ENCODE results near the gene PRKAR2B.

The PRKAR2B gene

DNA sequence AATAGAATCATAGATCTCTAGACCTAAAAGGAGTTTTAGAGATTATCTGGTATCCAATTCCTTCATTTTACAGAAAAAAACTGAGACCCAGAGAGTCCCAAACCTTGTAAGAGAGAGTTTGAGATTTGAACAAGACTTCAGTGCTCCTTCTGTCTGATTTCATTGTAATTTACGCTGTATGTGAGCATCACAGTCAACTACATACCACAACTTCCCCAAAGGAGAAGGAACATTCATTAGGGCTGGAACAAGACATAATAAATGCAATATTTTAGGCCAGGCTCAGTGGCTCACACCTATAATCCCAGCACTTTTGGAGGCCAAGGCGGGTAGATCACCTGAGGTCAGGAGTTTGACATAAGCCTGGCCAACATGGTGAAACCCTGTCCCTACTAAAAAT, 17.3 kb upstream of the PRKAR2B start:
- TF ChIP-seq, protein P1, sequence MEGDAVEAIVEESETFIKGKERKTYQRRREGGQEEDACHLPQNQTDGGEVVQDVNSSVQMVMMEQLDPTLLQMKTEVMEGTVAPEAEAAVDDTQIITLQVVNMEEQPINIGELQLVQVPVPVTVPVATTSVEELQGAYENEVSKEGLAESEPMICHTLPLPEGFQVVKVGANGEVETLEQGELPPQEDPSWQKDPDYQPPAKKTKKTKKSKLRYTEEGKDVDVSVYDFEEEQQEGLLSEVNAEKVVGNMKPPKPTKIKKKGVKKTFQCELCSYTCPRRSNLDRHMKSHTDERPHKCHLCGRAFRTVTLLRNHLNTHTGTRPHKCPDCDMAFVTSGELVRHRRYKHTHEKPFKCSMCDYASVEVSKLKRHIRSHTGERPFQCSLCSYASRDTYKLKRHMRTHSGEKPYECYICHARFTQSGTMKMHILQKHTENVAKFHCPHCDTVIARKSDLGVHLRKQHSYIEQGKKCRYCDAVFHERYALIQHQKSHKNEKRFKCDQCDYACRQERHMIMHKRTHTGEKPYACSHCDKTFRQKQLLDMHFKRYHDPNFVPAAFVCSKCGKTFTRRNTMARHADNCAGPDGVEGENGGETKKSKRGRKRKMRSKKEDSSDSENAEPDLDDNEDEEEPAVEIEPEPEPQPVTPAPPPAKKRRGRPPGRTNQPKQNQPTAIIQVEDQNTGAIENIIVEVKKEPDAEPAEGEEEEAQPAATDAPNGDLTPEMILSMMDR (IDR thresholded peaks at IDR 0.05; ENCODE audit: low read depth, low read length): no peak
- H3K4me3 ChIP-seq (ENCODE audit: low read depth, low read length): no peak overlapping the region

DNA sequence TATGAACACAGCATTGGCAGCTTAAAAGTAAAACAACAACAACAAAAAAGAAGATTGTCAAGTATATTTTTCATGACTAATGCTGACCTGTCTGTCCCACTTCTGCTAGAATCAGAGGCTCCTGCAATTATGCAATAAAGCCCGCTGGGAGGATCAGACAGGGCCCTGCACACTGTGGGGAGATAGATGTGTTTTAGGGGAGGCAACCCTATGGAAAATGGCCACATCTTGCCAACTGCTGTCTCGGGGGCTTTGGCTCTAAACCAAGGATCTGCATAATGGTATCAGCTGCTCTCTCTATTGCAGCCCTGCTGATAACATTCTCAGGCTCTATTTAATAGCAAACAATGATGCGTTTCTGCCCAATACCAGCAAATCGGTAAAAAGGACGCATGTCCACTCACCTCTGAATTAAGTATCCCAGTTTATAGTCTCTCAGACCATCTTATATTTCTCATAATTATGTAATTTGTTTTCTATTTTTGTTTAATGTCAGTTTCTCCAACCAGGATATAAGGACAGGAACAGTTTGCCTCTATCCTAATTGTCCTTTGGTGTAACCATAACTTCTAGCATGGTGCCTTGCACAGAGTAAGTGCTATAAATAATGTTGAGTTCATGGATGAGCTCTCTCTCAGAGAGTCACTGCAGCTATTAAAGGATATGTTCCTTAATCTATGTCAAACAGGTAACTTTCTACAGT, 15.3 kb upstream of the PRKAR2B start:
- TF ChIP-seq, protein P1 (IDR thresholded peaks at IDR 0.05; ENCODE audit: low read depth, low read length): no peak
- H3K4me3 ChIP-seq (ENCODE audit: low read depth, low read length): no peak overlapping the region

DNA sequence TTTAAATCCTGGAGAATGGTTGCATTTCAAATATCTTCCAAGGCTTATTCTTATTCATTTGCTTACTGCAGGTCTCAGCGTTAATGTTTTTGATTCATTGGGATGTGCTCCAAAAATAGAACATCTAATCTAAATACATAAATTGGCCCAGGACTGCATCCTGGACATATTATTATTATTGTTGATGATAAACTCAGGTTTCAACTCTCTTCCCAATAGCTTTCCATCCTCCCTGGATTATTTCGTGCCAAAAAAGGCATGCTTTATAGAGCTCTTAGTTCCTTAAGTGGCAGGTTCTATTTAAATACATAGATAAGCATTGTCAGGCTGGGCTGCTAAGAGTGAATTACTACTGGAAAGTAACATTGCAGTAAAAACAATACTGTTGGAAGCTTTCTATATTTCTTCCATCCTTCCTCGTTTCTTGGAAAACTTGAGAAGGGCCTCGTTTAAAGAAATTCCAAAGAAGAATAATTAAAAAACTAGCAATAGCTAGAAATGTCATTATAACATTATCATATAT, 14.7 kb upstream of the PRKAR2B start:
- TF ChIP-seq, protein P1 (IDR thresholded peaks at IDR 0.05; ENCODE audit: low read depth, low read length): no peak
- no peak overlapping the region for H3K4me3 ChIP-seq (ENCODE audit: low read depth, low read length)

DNA sequence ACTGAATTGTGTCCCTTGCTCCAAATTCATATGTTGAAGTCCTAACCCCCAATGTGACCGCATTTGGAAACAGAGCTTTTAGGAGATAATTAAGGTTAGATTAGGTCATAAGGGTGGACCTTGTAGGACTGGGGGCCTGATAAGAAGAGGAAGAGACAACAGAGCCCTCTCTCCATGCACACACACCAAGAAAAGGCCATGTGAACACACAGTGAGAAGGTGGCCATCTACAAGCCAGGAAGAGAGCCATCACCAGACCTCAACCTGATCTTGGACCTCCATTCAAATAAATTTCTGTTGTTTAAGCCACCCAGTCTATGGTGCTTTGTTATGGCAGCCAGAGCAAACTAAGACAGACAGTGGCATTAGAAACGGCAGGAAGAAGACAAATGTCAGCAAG, 12.5 kb upstream of the PRKAR2B start:
- TF ChIP-seq, protein P1 (IDR thresholded peaks at IDR 0.05; ENCODE audit: low read depth, low read length): no peak
- H3K4me3 ChIP-seq (ENCODE audit: low read depth, low read length): no peak overlapping the region

DNA sequence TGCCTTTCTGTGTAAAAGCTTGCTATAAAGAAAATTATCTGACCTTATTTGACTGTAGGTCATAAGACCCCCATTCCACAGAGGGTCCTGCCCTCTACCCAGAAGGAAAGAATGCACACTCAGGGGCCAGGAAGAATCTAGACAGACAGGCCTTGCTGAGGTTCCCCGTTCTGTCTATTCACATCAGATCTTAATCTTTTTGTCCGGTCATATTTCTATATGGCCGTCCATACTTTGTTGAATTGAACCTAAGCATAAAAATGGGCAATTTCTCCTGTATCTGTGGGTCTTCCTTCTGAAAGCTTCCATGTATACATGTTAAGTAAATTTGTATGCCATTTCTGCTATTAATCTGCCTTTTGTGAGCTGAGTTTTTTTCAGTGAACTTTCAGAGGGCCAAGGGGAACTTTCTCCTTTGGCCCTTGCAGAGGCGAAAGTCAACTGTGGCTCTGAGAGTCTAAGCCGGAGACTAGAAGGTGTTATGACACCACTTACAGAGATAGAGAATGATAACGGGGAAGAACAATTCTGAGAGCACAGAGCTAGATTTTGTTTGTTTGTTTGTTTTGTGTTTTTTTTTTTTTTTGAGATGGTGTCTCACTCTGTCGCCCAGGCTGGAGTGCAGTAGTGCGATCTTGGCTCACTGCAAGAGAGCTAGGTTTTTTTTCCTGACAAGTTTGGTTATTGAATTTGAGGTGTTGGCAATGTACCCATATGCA, 11.6 kb upstream of the PRKAR2B start:
- no peak overlapping the region for H3K4me3 ChIP-seq (ENCODE audit: low read depth, low read length)
- TF ChIP-seq, protein P1 (IDR thresholded peaks at IDR 0.05; ENCODE audit: low read depth, low read length): no peak

DNA sequence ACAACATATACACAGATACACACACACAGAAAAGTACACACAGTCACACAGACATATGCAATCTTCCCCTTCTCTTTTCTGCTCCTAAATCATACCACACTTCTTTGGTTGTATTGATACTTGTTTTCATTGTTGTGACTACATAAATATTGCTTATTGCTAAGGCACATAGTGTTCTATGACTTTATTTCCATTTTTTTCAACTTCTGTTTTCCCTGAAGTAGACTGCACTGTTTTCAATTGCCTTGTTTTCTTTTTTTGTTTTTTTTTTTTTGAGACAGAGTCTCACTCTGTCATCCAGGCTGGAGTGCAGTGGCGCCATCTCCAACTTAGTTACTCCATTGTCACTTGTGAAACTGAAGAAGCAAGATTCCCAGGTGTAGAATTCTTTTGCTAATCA, 10.0 kb upstream of the PRKAR2B start:
- H3K4me3 ChIP-seq (ENCODE audit: low read depth, low read length): no peak overlapping the region
- TF ChIP-seq, protein P1 (IDR thresholded peaks at IDR 0.05; ENCODE audit: low read depth, low read length): no peak

DNA sequence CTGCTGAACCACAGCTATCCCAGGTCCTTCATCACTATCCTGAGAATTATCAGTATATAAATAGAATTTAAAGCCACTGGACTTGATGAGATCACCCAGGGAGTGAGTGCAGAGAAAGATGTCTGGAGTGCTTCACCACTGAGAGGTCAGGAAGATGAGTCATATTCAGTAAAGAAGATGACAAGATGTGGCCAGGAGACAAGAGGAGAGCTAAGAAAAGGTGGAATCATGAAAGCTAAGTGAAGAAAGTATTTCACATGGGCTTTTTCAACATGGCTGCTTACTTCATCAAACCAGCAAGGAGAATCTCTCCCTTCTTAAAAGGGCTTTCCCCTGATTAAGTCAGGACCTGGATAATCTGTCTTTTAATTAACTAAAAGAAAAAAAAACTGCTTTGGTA, 9.1 kb upstream of the PRKAR2B start:
- TF ChIP-seq, protein P1 (IDR thresholded peaks at IDR 0.05; ENCODE audit: low read depth, low read length): no peak

More for the DNA sequence above, 9.1 kb upstream of the PRKAR2B start:
- no peak overlapping the region for H3K4me3 ChIP-seq (ENCODE audit: low read depth, low read length)
